ENCODE data around the gene LCE2B. TPM values are rescaled to one million over a fixed set of nuclear protein-coding genes. Genes with fewer than 3 reads are reported as not detected.

Gene LCE2B
- total RNA-seq, 1 experiment from 2014 or later, result not detected

DNA sequence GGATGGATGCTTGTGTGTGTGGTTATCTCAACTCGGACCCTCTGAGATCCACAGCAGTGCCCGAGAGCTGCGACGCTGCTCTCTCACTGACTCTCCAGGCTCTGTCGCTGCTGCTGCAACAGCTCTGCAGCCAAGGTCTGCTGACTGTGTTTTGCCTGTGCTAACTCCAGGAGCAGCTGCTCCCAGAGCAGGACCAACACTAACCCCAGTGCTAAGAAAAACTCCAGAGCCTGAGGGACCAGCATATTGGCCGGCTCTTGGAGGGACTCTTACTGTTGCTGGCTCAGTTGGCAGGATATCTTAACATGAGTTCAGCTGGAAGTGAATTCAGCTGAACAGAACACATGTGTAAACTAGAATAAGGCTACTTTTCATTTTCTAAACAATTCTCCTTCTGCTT lies 6.5 kb upstream of the LCE2B start:
- Mint-ChIP-seq H3K27me3 (ENCODE audit: low read depth) (no peaks in the 10 kb centered on the region; the same call in 1 of the 2 replicates), H3K4me1 (no peaks in the 10 kb centered on the region), H3K27ac (no peak overlapping the region), H3K4me3 (no peak overlapping the region), H3K36me3 (ENCODE audit: insufficient read depth in 1 of 3, low read depth in 3 of 3) (peaks cover 0 to 47% (median 14%) of the 10 kb centered on the region in 3 experiments; a peak in 5 of 7 replicates), H3K9me3 (peaks cover 93 to 96% of the 10 kb centered on the region in 2 experiments)
- H3K27me3 ChIP-seq (ENCODE audit: insufficient read depth, low read length), result no peaks in the 10 kb centered on the region
- no peak overlapping the region for H3K56ac ChIP-seq (ENCODE audit: insufficient read length, low read depth, low read length)
- peaks cover 96% of the 10 kb centered on the region for H3K9me3 ChIP-seq (ENCODE audit: control insufficient read depth, low read depth, low read length)
- TF ChIP-seq, protein P1, sequence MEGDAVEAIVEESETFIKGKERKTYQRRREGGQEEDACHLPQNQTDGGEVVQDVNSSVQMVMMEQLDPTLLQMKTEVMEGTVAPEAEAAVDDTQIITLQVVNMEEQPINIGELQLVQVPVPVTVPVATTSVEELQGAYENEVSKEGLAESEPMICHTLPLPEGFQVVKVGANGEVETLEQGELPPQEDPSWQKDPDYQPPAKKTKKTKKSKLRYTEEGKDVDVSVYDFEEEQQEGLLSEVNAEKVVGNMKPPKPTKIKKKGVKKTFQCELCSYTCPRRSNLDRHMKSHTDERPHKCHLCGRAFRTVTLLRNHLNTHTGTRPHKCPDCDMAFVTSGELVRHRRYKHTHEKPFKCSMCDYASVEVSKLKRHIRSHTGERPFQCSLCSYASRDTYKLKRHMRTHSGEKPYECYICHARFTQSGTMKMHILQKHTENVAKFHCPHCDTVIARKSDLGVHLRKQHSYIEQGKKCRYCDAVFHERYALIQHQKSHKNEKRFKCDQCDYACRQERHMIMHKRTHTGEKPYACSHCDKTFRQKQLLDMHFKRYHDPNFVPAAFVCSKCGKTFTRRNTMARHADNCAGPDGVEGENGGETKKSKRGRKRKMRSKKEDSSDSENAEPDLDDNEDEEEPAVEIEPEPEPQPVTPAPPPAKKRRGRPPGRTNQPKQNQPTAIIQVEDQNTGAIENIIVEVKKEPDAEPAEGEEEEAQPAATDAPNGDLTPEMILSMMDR (conservative IDR thresholded peaks at IDR 0.05), result no peak
- no peak overlapping the region for H4K8ac ChIP-seq (replicated peaks; ENCODE audit: insufficient read length, low read depth, low read length)
- H3K4me1 ChIP-seq (ENCODE audit: insufficient read depth, low read length), result no peaks in the 10 kb centered on the region
- H3K27ac ChIP-seq (ENCODE audit: insufficient read length, low read depth, low read length), result no peak overlapping the region
- H3T11ph ChIP-seq (ENCODE audit: low read length), result no peak overlapping the region
- H3K9ac ChIP-seq (ENCODE audit: extremely low read depth, insufficient read length, low read length), result no peak overlapping the region
- H4K5ac ChIP-seq (ENCODE audit: insufficient read length, low read depth, low read length), result no peak overlapping the region
- no CpG with 5 or more reads among the region's 6 CpGs for WGBS (ENCODE audit: extremely low coverage, insufficient read length, low lambda C conversion rate)
- no peak overlapping the region for H3K18ac ChIP-seq (ENCODE audit: insufficient read length, low read depth, low read length)
- no peak overlapping the region for H2BK20ac ChIP-seq (ENCODE audit: low read depth, low read length, poor library complexity, severe bottlenecking)
- no peak overlapping the region for H3K4ac ChIP-seq (ENCODE audit: low read depth, low read length)
- DNase-seq, result no peak
- no peaks in the 10 kb centered on the region for H3K23me2 ChIP-seq (ENCODE audit: insufficient read length, low read depth, low read length, poor library complexity, severe bottlenecking)
- no peak overlapping the region for H3K4me2 ChIP-seq (ENCODE audit: insufficient read depth, insufficient read length, low read length)
- no peaks in the 10 kb centered on the region for H4K20me1 ChIP-seq (ENCODE audit: control insufficient read depth, insufficient read depth, insufficient read length)
- no peak overlapping the region for H2AFZ ChIP-seq (ENCODE audit: low read length)
- no peak overlapping the region for H2BK120ac ChIP-seq (ENCODE audit: low read depth, low read length, poor library complexity, severe bottlenecking)
- no peaks in the 10 kb centered on the region for H3K79me2 ChIP-seq (ENCODE audit: insufficient read depth, low read length)
- no peak overlapping the region for H3K14ac ChIP-seq (ENCODE audit: insufficient read depth, low read length)
- H2BK12ac ChIP-seq (ENCODE audit: insufficient read length, low read depth, low read length), result no peak overlapping the region
- no peak overlapping the region for H4K91ac ChIP-seq (ENCODE audit: insufficient read length, low read depth, low read length)
- H2BK15ac ChIP-seq (ENCODE audit: low read depth, low read length), result no peak overlapping the region
- no peaks in the 10 kb centered on the region for H3K79me1 ChIP-seq (ENCODE audit: insufficient read depth, low read depth, low read length, poor library complexity, severe bottlenecking)
- no peak overlapping the region for H2BK5ac ChIP-seq (ENCODE audit: insufficient read length, low read length)
- H3K23ac ChIP-seq (ENCODE audit: insufficient read length, low read depth, low read length), result no peak overlapping the region
- no peak overlapping the region for H2AK5ac ChIP-seq (ENCODE audit: insufficient read length, low read length)

Measured in H9 (cell line).